Midbrain (tissue), 1 donor: ENCODE data around the gene SIAH1.
"Not testable (repeated sequence)": the region's sequence is repeated elsewhere in the genome, so short reads cannot be mapped to it uniquely, and the experiment has no call there.

Source experiments
- DNase-seq: peaks from one replicate; lab custom pipeline; 2025; lab: John Stamatoyannopoulos, UW

SIAH1 gene

DNA sequence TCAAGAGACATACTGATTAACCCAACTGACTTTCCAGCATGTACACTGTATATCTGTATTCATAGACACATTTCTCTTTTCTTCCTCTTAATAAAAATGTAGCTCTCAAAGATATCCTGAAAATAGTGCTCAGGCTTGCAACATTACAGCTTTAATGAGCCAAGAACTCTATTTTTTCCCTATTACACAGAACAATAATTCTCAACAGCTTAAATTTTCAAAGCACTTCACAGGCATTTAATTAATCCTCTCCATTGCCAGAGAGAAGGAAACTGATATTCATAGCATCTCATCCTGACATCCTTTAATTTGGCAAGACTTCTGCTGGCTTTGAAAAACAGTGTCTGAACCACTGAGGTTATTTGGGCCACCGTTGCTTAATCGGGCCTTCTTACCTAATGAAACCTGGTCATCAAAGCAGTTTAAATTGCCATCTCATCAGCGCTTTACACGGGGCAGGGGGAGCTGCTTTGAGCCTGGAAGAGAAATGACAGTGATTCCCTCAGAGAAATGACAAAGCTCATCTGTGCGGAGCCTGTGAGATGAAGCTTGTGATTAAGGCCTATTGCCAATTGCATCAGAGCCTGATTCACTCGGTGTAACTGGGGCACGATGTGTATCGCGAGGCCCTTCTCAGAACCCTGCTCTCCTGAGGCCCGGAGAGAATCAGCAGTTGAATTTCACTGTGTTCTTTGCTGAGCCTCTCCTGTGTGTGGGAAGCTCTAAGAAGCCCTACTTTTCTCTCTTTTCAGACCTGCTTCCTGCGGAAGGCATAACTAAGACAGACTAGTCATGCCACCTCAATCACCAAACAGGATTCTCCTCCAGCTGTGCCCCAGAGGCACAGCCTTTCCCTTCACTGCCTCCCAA lies 8.5 kb upstream of the SIAH1 start:
- DNase-seq: peak; percentile 81

GRCh38 chr16:48392407-48392806 lies 7.2 kb upstream of the SIAH1 start:
- no peak for DNase-seq

DNA sequence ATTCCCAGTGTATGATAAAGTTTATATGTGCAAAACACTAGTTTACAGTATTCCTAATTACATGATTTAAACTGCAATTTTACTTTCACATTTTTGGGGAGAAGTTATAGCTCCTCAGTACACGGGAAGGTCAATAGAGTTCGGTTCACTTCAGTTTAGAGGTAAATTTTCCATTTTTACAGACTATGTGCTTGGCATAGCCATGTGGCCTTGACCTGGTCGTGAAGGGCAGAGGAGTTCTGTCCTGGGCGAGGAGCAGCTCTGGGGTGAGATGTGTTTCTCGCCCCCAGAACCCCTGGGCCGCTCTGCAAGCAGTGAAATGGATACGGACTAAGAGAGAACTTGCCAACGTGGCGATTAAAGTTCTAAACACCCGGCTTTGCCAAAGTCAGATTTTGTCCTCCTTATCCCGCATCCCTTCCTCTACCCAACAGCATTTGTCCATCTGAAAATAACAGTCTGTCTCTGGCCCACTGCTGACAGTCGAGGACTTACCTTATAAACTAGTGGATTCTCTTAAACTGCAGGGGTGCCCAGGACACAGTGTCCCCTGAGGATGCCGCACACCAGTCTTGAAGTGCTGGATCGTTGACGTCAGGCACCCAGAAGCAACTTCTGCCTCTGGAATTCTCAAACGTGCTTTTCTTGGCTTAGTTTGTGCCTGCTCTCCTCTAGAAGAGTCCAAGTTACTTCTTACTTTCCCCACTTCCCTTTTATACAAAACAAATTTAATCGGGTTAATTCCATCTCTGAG lies 1.5 kb upstream of the SIAH1 start:
- no peak for DNase-seq

DNA sequence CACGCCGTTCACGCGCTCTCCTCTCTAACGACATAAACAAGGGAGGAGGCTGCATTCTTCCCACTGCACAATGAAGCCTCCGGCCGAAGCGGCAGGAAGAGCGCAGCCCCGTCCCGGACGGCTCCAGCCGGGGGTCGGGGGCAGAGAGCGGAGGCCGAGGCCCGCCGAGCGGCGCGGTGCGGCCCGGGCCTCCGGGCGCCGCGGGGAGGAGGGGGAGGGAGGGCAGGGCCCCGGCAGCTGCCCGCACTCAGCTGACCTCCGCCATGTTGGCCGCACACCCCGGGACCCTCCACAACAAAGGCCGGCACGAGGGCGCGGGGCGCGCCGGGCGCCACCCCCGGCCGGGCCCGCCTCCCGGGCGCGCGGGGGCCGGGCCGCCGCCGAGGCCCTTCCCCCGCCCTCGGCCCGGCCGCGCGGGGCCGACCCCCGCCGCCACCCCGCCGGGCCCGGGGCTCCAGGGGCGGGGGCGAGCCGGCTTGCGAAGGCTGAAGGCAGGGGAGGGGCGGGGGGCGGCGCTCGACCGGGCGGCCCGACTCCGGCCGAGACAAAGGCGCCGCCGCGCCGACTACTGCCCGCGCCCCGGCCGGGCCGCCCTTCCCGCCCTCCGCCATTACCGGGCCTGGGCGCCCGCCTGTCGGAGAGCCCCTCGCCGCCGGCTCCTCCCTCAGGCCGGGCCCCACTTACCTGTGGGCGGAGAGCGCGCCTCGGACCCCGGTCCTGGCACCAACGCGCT lies 527 bp downstream of the SIAH1 start:
- DNase-seq: peak; percentile 51

DNA sequence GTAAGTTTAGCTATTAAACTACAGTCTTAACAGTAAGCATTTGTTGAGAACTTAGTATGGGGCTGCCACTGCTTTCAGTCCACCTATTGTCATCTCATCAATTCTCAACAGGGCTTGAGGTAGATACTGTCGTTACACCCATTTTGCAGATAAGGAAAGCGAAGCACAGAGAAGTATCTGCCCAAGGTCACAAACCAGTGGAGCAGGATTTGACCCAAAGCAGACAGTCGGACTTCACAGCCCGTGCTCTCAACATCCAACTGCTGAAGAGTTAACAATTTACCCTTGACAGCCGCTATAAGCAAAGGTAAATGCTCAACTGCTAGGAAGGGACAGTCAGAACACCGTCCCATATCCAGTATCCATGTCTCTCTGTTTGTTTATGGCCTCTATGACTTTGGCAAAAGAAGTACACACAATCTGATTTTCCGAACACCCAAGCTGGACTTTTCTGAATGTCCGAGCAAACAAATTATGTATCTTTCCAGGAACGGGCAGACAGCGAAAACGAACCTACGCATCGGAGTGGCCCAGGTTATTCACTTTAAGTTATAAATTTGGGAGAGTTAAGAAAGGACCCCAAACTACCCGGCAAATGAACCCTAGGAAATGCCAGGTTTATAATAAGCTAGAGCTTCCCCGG lies 1.2 kb downstream of the SIAH1 start:
- peak; percentile 37 for DNase-seq

- no peak for DNase-seq
Observed at GRCh38 chr16:48383009-48383876, 2.0 kb downstream of the SIAH1 start.

DNA sequence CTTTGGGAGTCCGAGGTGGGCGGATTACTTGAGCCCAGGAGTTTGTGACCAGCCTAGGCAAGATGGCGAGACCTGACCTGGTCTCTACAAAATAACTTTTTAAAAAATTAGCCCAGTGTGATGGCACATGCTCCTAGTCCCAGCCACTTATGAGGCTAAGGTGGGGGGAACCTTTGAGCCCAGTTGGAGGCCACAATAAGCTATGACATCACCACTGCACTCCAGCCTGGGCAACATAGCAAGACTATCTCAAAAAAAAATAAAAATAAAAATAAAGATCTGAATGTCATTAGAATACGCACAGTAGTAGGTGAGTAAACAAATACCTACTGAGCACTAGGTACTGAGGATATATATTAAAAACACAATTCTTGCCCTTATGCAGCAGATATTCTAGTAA lies 3.1 kb downstream of the SIAH1 start:
- no peak for DNase-seq

DNA sequence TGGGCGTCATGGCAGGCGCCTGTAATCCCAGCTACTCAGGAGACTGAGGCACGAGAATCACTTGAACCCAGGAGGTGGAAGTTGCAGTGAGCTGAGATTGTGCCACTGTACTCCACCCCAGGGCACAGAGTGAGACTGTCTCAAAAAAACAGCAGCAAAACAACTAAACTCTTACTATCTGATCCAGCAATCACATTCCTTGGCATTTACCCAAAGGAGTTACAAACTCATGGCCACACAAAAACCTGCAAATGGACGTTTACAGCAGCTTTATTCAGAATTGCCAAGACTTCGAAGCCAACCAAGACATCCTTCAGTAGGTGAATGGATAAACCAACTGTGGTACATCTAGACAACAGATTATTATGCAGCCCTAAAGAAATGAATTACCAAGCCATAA lies 4.0 kb downstream of the SIAH1 start:
- no peak for DNase-seq

DNA sequence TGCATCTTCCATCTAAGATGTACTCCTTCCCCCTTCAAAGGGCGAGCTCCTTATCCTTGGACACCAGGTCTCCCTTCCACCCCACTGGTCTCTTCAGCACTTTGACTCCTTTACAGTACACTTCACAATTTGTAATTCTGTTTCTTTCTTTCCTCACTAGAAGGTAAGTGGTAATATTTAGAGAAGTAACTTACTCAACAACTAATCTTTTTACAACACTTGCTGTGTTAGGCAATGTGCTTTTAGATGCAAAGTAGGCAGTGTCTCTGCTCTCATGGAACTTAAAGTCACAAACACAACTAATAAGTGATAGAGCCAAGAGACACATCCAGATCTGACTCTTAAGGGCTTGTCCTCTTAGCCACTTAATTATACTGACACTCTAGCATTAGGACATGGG lies 6.4 kb downstream of the SIAH1 start:
- no peak for DNase-seq

- DNase-seq: no peak
Observed at GRCh38 chr16:48378276-48378675, 6.9 kb downstream of the SIAH1 start.

DNA sequence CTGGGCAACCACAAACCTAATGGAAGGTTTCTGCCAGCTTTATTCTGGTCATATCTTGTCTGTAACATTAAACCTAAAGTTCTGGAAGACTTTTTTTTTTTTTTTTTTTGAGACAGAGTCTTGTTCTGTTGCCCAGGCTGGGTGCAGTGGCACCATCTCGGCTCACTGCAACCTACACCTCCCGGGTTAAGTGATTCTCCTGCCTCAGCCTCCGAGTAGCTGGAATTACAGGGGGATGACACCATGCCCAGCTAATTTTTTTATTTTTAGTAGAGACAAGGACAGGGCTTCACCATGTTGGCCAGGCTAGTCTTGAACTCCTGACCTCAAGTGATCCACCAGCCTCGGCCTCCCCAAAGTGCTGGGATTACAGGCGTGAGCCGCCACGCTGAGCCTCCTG lies 7.9 kb downstream of the SIAH1 start:
- DNase-seq: not testable (repeated sequence)

DNA sequence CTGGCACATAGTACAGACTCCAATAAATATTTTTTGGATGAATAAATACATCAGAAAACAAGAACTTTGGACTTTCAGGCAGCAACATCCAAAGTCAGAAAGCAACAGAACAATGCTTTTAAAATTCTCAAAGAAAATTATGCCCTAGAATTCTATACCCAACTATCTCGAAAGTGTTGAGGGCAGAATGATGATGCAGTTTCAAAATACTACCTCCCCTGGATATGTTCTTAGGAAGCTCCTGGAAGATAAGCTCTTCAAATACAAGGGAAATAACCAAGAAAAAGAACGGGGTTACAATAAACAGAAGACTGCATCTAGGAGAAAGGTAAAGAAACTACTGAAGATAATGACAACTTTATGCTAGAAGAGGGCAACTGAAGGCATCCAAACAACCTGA lies 11.0 kb downstream of the SIAH1 start:
- no peak for DNase-seq

DNA sequence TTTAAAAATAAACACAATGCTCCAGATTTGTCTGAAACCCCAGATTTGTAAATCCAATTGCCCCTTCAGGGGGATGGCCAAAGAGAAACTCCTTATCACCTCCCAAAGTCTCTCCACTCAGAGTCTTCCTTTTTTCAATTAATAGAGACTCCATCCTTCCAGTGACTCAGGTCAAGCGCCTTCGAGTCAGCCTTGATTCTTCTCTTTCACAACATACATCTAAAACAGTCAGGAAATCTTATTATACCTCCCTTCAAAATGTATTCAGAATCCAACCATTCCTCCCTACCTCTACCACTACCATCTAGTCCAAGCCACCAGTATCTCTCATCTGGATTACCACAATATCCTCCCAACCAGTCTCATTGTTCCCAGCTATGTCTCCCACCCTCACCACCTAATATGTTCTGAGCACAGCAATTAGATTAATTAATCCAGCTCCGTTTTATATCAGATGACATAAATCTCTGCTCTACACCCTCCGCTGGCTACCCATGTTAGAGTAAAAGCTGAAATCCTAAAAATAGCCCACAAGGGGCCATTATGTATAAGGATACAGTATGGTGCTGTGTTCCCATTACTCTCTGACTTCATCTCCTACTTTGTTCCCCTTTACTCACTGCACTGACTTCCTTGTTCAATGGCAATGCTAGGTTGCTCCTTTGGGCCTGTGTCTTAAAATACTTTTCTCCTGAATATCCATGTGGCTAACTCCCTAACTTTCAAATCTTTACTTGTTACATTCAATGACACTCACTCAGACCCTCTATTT lies 11.8 kb downstream of the SIAH1 start:
- DNase-seq: no peak

DNA sequence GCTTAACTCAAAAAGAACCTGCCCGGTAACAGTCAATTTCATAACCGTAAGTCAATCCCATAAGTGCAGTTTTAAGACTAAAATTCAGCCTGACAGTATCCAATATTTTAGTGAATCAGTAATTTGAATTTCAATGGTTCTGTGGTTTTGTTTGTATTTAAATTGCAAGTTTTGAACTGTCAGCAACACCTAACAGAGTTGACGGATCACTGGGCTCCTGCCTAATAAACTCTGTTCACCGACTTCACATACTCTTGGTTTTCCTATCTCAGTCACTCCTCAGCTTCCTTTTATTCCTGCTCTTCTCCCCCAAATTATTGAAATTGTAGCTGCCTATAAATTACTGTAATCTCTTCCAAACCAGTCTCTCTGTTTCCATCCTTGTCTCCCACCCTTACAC lies 12.5 kb downstream of the SIAH1 start:
- no peak for DNase-seq

DNA sequence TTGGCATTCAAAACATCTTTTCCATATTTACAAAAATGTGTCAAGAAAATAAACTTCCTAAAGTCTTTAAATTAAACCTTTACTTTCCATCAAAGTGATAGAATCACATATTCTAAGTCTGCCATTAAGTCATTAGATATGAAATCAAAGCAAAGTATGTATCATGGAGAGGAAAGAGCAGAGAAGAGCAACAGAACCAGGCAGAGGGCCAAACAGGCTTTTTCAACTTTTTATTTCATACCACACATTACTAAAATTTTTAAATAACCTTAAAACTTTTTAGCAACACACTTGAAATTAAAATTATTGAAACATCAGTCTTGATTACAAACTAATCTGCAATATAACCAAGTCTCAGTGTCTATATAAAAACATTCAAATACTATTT lies 13.8 kb downstream of the SIAH1 start:
- DNase-seq: no peak

- not testable (repeated sequence) for DNase-seq
Observed at GRCh38 chr16:48370668-48371392, 14.4 kb downstream of the SIAH1 start.

GRCh38 chr16:48370229-48370628 lies 15.0 kb downstream of the SIAH1 start:
- no peak for DNase-seq

DNA sequence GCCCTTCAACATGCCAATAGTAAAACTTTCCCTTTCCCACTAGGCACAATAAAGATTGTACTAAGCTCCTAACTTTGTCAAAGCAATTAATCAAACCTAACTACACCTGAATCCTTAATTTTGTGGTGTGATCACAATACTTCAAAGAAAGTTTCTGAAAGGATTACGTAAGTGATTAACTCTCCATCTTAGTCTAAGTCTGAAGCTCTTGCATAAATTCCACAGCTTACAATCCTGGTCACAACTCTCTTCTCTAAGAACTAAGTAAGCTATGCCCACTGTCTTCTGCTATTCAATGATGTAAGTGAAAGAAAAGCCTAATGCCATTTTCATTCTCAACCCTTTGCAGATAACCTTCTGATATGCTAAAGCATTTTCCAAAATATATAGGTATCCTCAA lies 15.4 kb downstream of the SIAH1 start:
- no peak for DNase-seq

DNA sequence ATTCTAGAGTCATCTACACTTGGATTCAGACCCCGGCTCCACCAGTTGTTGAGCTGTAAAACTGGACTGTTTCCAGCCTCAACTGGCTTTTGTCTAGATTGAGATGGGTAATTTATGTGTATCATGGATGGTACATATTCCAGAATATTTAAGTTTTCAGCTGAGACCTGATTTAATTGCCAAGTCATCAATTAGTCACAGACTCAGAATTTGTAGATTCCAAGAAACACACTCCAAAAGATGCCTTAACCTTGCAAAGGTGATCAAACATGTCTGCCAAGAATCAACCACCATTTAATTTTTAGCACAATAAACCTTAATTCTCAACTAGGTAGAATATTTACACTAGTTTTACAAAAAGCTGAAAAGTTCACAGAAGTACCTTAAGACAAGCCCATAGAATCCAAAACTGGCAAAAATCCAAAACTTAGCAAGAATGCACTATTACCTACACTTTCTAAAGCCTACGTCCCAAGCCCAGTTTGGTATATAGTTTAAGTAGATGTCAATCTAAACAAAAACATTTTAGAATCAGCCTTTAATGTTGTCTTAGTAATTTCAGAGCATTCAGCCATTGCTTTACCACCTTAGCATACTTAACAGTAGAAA lies 17.7 kb downstream of the SIAH1 start:
- DNase-seq: no peak
